ENCODE measurements around the gene PRR14.
A peak's percentile ranks its signal among the peaks of the same experiment; 100 is the strongest.
"Not testable (repeated sequence)": the region's sequence is repeated elsewhere in the genome, so short reads cannot be mapped to it uniquely, and the experiment has no call there.

The PRR14 gene

GRCh38 chr16:30694926-30695693, 44.4 kb downstream of the PRR14 start:
- no peak for TF ChIP-seq CTCF (IDR thresholded peaks at IDR 0.05; ENCODE audit: low read depth, low read length)
- Histone ChIP-seq H3K27me3 (ENCODE audit: insufficient read depth, low read depth, severe bottlenecking) (no peaks in the 10 kb centered on the region), H3K27ac (no peak overlapping the region), H3K36me3 (peaks cover 9% of the 10 kb centered on the region), H3K9me3 (ENCODE audit: severe bottlenecking) (no peaks in the 10 kb centered on the region), H3K4me3 (ENCODE audit: low read depth, low read length) (no peak overlapping the region)
- no peak for DNase-seq

- H3K4me3 ChIP-seq (ENCODE audit: low read depth, low read length); H3K27ac ChIP-seq; H3K9me3 ChIP-seq (ENCODE audit: severe bottlenecking); DNase-seq; H3K27me3 ChIP-seq (ENCODE audit: insufficient read depth, low read depth, severe bottlenecking): not testable (repeated sequence)
- peaks cover 24% of the 10 kb centered on the region for H3K36me3 ChIP-seq
These were observed 45.9 kb downstream of the PRR14 start for GRCh38 chr16:30696646-30697045.

- peak overlapping the region; percentile 92 for H3K4me3 ChIP-seq (ENCODE audit: low read depth, low read length)
- peaks cover 30% of the 10 kb centered on the region for H3K36me3 ChIP-seq
- no peaks in the 10 kb centered on the region for H3K9me3 ChIP-seq (ENCODE audit: severe bottlenecking)
- TF ChIP-seq CTCF (IDR thresholded peaks at IDR 0.05; ENCODE audit: low read depth, low read length), result no peak
- H3K27ac ChIP-seq, result peak overlapping the region; percentile 100
- no peak for DNase-seq
- H3K27me3 ChIP-seq (ENCODE audit: insufficient read depth, low read depth, severe bottlenecking), result no peaks in the 10 kb centered on the region
These were observed 46.7 kb downstream of the PRR14 start for GRCh38 chr16:30697264-30698138.

GRCh38 chr16:30698139-30698815, 47.5 kb downstream of the PRR14 start:
- H3K27ac ChIP-seq, result peak overlapping the region; percentile 100
- DNase-seq, result peak; percentile 99
- no peaks in the 10 kb centered on the region for H3K9me3 ChIP-seq (ENCODE audit: severe bottlenecking)
- TF ChIP-seq CTCF (IDR thresholded peaks at IDR 0.05; ENCODE audit: low read depth, low read length), result no peak
- peak overlapping the region; percentile 92 for H3K4me3 ChIP-seq (ENCODE audit: low read depth, low read length)
- no peaks in the 10 kb centered on the region for H3K27me3 ChIP-seq (ENCODE audit: insufficient read depth, low read depth, severe bottlenecking)
- peaks cover 37% of the 10 kb centered on the region for H3K36me3 ChIP-seq

- DNase-seq, result peak; percentile 85
- peak within 1 kb of the TSS; percentile 92 for H3K4me3 ChIP-seq (ENCODE audit: low read depth, low read length)
- peak within 1 kb of the TSS; percentile 100 for H3K27ac ChIP-seq
- peaks cover 45% of the 10 kb centered on the region for H3K36me3 ChIP-seq
- TF ChIP-seq CTCF (IDR thresholded peaks at IDR 0.05; ENCODE audit: low read depth, low read length), result no peak
- no peaks in the 10 kb centered on the region for H3K27me3 ChIP-seq (ENCODE audit: insufficient read depth, low read depth, severe bottlenecking)
- H3K9me3 ChIP-seq (ENCODE audit: severe bottlenecking), result no peaks in the 10 kb centered on the region
These were observed 48.3 kb downstream of the PRR14 start, which contains the start of gene SRCAP for GRCh38 chr16:30698816-30699614. Gene SRCAP, plus strand, starts transcription at chr16:30699171. Its CDS starts 1,654 bp downstream, at chr16:30700825.
